Measurements from ENCODE around the gene OR52N4. TPM values are rescaled to one million over a fixed set of nuclear protein-coding genes. Genes with fewer than 3 reads are reported as not detected.

Gene OR52N4
- total RNA-seq, 1 experiment from 2014 or later = not detected

DNA sequence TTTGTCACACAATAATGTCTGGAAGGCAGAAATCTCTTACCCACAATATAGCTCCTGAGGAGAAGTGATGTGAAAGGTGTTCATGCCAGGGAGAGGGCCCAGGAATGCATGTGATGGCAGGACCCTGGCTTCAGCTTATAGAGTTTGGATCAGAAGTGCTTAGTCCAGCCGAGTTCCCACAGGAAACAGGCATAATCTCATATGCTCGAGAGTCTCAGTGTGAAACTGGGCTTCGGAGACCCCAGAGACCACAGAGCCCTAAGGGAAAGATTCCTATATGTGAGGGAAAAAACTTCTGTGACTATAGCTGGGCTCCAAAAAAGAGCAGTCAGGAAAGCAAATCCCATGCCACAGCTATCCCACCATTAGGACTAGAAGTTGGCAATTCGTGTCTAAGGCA lies 29.2 kb downstream of the OR52N4 start, which contains the start of gene OR52N5:
Gene OR52N5 (minus strand): TSS at position 101 of the 400 bp plus-strand sequence. CDS start 4,721 bp downstream, outside the sequence.
- no peak within 1 kb of the TSS for H3K4me2 ChIP-seq (ENCODE audit: low read length)
- no peaks in the 10 kb centered on the region for H3K79me2 ChIP-seq (ENCODE audit: insufficient read depth, low read length)
- no peaks in the 10 kb centered on the region for H3K36me3 ChIP-seq (ENCODE audit: control insufficient read depth in 1 of 2, insufficient read depth in 2 of 2, low read length in 2 of 2)
- DNase-seq (ENCODE audit: low read depth, low spot score) (no peak), ATAC-seq (no peak)
- no peak within 1 kb of the TSS for H3K4me3 ChIP-seq (replicated peaks in 1 of 2; ENCODE audit: low read depth in 1 of 2, low read length in 2 of 2)
- intact Hi-C loops (cut with micrococcal nuclease) = no loop called here
- no peaks in the 10 kb centered on the region for H3K9me3 ChIP-seq (ENCODE audit: control insufficient read depth in 1 of 2, insufficient read depth in 1 of 2, low read depth in 1 of 2, low read length in 2 of 2)
- RAD21 ChIA-PET (ENCODE audit: low non-redundant PET in 1 of 2, low total read pairs in 2 of 2, uncharacterized antibody in 2 of 2, unreplicated experiment in 2 of 2) = no interaction called here
- TF ChIP-seq EZH2 (IDR thresholded peaks at IDR 0.05) (no peak), FOSL1 (IDR thresholded peaks at IDR 0.05; ENCODE audit: low read depth) (no peak), SIN3A (IDR thresholded peaks at IDR 0.05; ENCODE audit: low read depth) (no peak), CBX3 (IDR thresholded peaks at IDR 0.05; ENCODE audit: low read depth) (no peak), SRF (IDR thresholded peaks at IDR 0.05; ENCODE audit: low read depth) (no peak), RAD21 (IDR thresholded peaks at IDR 0.05; ENCODE audit: low read depth) (no peak), EGR1 (IDR thresholded peaks at IDR 0.05; ENCODE audit: low read depth) (no peak)
- TF ChIP-seq, protein P1, sequence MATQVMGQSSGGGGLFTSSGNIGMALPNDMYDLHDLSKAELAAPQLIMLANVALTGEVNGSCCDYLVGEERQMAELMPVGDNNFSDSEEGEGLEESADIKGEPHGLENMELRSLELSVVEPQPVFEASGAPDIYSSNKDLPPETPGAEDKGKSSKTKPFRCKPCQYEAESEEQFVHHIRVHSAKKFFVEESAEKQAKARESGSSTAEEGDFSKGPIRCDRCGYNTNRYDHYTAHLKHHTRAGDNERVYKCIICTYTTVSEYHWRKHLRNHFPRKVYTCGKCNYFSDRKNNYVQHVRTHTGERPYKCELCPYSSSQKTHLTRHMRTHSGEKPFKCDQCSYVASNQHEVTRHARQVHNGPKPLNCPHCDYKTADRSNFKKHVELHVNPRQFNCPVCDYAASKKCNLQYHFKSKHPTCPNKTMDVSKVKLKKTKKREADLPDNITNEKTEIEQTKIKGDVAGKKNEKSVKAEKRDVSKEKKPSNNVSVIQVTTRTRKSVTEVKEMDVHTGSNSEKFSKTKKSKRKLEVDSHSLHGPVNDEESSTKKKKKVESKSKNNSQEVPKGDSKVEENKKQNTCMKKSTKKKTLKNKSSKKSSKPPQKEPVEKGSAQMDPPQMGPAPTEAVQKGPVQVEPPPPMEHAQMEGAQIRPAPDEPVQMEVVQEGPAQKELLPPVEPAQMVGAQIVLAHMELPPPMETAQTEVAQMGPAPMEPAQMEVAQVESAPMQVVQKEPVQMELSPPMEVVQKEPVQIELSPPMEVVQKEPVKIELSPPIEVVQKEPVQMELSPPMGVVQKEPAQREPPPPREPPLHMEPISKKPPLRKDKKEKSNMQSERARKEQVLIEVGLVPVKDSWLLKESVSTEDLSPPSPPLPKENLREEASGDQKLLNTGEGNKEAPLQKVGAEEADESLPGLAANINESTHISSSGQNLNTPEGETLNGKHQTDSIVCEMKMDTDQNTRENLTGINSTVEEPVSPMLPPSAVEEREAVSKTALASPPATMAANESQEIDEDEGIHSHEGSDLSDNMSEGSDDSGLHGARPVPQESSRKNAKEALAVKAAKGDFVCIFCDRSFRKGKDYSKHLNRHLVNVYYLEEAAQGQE (IDR thresholded peaks at IDR 0.05; ENCODE audit: low read depth) = no peak
- TF ChIP-seq, protein P2, sequence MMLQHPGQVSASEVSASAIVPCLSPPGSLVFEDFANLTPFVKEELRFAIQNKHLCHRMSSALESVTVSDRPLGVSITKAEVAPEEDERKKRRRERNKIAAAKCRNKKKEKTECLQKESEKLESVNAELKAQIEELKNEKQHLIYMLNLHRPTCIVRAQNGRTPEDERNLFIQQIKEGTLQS (IDR thresholded peaks at IDR 0.05) = no peak
- peaks cover 22% of the 10 kb centered on the region for H3K27me3 ChIP-seq (ENCODE audit: insufficient read depth, low read length)
- POLR2A ChIA-PET = no interaction called here
- BruUV-seq (replicated peaks) = no TSS peak
- H3K27ac ChIP-seq (ENCODE audit: low read depth, low read length) = no peak within 1 kb of the TSS
- no peak within 1 kb of the TSS for H2AFZ ChIP-seq (ENCODE audit: low read depth, low read length, poor library complexity, severe bottlenecking)
- H3K9ac ChIP-seq (ENCODE audit: low read length) = no peak within 1 kb of the TSS
- H3K4me1 ChIP-seq (ENCODE audit: control insufficient read depth in 1 of 2, insufficient read depth in 2 of 2, low read length in 2 of 2) = no peaks in the 10 kb centered on the region
- CTCF ChIA-PET = no interaction called here
- H3K9me2 ChIP-seq (ENCODE audit: insufficient read depth) = no peaks in the 10 kb centered on the region
- no peaks in the 10 kb centered on the region for H4K20me1 ChIP-seq (ENCODE audit: insufficient read depth)
